ENCODE results near the gene DISP3. TPM values are rescaled to one million over a fixed set of nuclear protein-coding genes. Genes with fewer than 3 reads are reported as not detected.

DISP3 gene
- total and polyA plus RNA-seq, 2 of the 13 experiments (the other 11 are each of a cell fraction or from before 2014, with no cell fraction given) = 0.08 to 0.13 TPM

GRCh38 chr1:11468878-11469277, 10.1 kb upstream of the DISP3 start (continued):
- TF ChIP-seq, protein P1, sequence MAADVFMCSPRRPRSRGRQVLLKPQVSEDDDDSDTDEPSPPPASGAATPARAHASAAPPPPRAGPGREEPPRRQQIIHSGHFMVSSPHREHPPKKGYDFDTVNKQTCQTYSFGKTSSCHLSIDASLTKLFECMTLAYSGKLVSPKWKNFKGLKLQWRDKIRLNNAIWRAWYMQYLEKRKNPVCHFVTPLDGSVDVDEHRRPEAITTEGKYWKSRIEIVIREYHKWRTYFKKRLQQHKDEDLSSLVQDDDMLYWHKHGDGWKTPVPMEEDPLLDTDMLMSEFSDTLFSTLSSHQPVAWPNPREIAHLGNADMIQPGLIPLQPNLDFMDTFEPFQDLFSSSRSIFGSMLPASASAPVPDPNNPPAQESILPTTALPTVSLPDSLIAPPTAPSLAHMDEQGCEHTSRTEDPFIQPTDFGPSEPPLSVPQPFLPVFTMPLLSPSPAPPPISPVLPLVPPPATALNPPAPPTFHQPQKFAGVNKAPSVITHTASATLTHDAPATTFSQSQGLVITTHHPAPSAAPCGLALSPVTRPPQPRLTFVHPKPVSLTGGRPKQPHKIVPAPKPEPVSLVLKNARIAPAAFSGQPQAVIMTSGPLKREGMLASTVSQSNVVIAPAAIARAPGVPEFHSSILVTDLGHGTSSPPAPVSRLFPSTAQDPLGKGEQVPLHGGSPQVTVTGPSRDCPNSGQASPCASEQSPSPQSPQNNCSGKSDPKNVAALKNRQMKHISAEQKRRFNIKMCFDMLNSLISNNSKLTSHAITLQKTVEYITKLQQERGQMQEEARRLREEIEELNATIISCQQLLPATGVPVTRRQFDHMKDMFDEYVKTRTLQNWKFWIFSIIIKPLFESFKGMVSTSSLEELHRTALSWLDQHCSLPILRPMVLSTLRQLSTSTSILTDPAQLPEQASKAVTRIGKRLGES (CRISPR knock-in tag; IDR thresholded peaks at IDR 0.05; ENCODE audit: borderline replicate concordance) = no peak
- TF ChIP-seq GPN1 (CRISPR knock-in tag; IDR thresholded peaks at IDR 0.05; ENCODE audit: borderline replicate concordance) = no peak
- TF ChIP-seq FOSL1 (CRISPR knock-in tag; IDR thresholded peaks at IDR 0.05; ENCODE audit: borderline replicate concordance) = no peak
- TF ChIP-seq ZBTB20 (CRISPR knock-in tag; IDR thresholded peaks at IDR 0.05; ENCODE audit: borderline replicate concordance, low read depth) = no peak
- TF ChIP-seq HDAC1 (CRISPR knock-in tag; IDR thresholded peaks at IDR 0.05) = no peak
- TF ChIP-seq MYC (CRISPR knock-in tag; IDR thresholded peaks at IDR 0.05; ENCODE audit: borderline replicate concordance) = no peak

DNA sequence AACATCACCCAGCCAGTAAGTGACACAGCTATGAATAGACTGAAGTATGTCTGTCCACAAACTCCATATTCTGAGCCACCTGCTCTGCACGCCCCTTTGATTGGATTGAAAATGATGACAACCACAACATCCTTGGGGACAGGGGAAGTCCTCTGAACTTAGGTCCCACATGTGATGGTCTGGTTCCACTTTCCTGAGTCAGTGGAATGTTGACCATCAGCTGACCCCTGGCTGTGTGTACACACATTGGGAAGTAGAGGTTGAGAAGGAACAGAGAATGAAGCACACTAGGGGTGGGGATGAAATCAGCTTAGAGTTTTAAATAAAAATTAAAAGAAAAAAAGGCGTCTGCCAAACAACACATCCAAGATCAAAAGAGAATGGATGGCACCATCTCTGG, 8.0 kb upstream of the DISP3 start:
- no peak overlapping the region for H3K9ac ChIP-seq (ENCODE audit: insufficient read depth, low read depth, low read length)
- DNase-seq (ENCODE audit: low spot score) = no peak
- H3K9me3 ChIP-seq (ENCODE audit: low read length) = no peaks in the 10 kb centered on the region
- H3K27me3 ChIP-seq (ENCODE audit: control insufficient read depth in 1 of 2, insufficient read depth in 2 of 2, low read length in 2 of 2) = peaks cover 0 to 4% of the 10 kb centered on the region in 2 experiments; a peak in 1 of 5 replicates
- H3K4me3 ChIP-seq (replicated peaks in 1 of 3; ENCODE audit: insufficient read depth in 1 of 3, low read depth in 2 of 3, low read length in 3 of 3) = no peak overlapping the region
- no TSS peak for BruUV-seq (replicated peaks)
- WGBS (ENCODE audit: low lambda C conversion rate) = 1% methylated on average over 2 of the region's 2 CpGs
- H3K79me2 ChIP-seq (ENCODE audit: insufficient read depth, low read length) = no peaks in the 10 kb centered on the region
- no peak for FAIRE-seq
- ATAC-seq = no peak
- no peak overlapping the region for H3K4me2 ChIP-seq (ENCODE audit: low read depth, low read length)
- no peak overlapping the region for H3K27ac ChIP-seq (ENCODE audit: extremely low read length, insufficient read depth, low read length)
- H3K4me1 ChIP-seq (ENCODE audit: insufficient read depth, low read length) = no peaks in the 10 kb centered on the region
- POLR2A ChIA-PET = no interaction called here
- intact Hi-C loops (cut with micrococcal nuclease; ENCODE audit: unreplicated experiment) (no loop called here), in situ Hi-C loops (cut with HindIII; ENCODE audit: extremely low pct_ligation_motif_present, low pct_unique_long_range_greater_than_20kb) (loop anchor here (10.0 kb wide), 1 partner anchor 244 kb away; no protein-coding TSS in a partner anchor)
- no peaks in the 10 kb centered on the region for H3K36me3 ChIP-seq (replicated peaks in 1 of 2; ENCODE audit: control insufficient read depth in 1 of 2, insufficient read depth in 2 of 2, low read length in 2 of 2)
- no peak overlapping the region for H2AFZ ChIP-seq (ENCODE audit: low read length)
- CTCF ChIA-PET (ENCODE audit: low intra/inter-chr PET ratio, low total read pairs) = no interaction called here
- no peaks in the 10 kb centered on the region for H4K20me1 ChIP-seq (ENCODE audit: insufficient read depth, low read length)
- peak; percentile 53 for TF ChIP-seq RARA (CRISPR knock-in tag; IDR thresholded peaks at IDR 0.05)
- TF ChIP-seq KDM2A (CRISPR knock-in tag; IDR thresholded peaks at IDR 0.05; ENCODE audit: borderline replicate concordance, low read depth) = no peak

Measured in HepG2 (cell line).